Lower lobe of right lung (tissue), 2 donors: ENCODE results near the gene AGBL1. TPM values are rescaled to one million over a fixed set of nuclear protein-coding genes. Genes with fewer than 3 reads are reported as not detected.

Experiments used
- ATAC-seq, 2 donors: fragments of 200-7000 bp; cut with Tn5 transposase; one replicate each; pipeline ENCODE4 v1.9.1; 2020 to 2022; ENCODE audit warnings: mild to moderate bottlenecking in 2 of 2, moderate library complexity in 2 of 2
- DNase-seq: peaks from one replicate; pipeline ENCODE4 v3.0.0-alpha.2; 2020
- H3K27ac ChIP-seq: fragments of 200-600 bp; one replicate; pipeline ENCODE4 v1.8.0; 2022
- H3K27me3 ChIP-seq: fragments of 200-600 bp; one replicate; pipeline ENCODE4 v1.8.0; 2022; ENCODE audit warnings: low read depth
- H3K36me3 ChIP-seq: fragments of 200-600 bp; one replicate; pipeline ENCODE4 v1.8.0; 2022; ENCODE audit warnings: mild to moderate bottlenecking
- H3K4me1 ChIP-seq: fragments of 200-600 bp; one replicate; pipeline ENCODE4 v1.8.0; 2022
- H3K4me3 ChIP-seq: fragments of 200-600 bp; one replicate; pipeline ENCODE4 v1.8.0; 2022; ENCODE audit warnings: mild to moderate bottlenecking
- H3K9me3 ChIP-seq: fragments of 200-600 bp; one replicate; pipeline ENCODE4 v1.8.0; 2022
- intact Hi-C: fragments of 100-400 bp; cut with DNase I; formaldehyde crosslinking; loops from one replicate; pipeline ENCODE4 v1.11.0; 2022
- total RNA-seq: library from RNA; stranded (reverse); fragmentation: NEBNext Ultra II Directional; extraction: Animal tissue kit (Norgen Biotek cat#: 25700); gene quantifications from one replicate; pipeline ENCODE4 v1.2.1, GENCODE V29; 2021
- TF ChIP-seq, protein P1 (sequence below): fragments of 200-600 bp; IDR thresholded peaks from one replicate; pipeline ENCODE4 v1.8.0; 2022; ENCODE audit warnings: antibody characterized with exemption, mild to moderate bottlenecking
- donor health status: DM: no; HTN: yes; CAD: no; lungs with severe emphysema.

AGBL1 gene
- total RNA-seq, 1 donor from 2014 or later, result 12.0 TPM

DNA sequence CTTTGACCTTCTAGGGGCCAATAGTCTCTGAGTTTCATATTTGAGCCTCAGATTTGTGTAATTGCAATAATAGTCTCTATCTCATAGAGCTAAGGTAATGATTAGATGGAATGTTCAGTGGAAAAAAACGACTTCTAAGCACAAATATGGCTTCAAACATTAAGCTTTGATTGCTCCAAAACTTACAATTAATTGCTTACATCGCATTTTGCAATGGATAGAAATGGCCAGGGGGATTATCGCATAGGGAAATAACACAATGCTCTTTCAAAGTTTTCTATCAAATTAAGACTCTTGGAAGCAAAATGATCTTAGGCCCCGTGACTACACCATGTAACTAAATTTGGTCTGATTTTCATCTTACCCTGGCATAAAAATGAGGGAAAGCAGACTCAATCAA is 888.6 kb downstream of the AGBL1 start:
- Histone ChIP-seq H3K27me3 (no peaks in the 10 kb centered on the region), H3K9me3 (no peaks in the 10 kb centered on the region), H3K36me3 (no peaks in the 10 kb centered on the region), H3K27ac (no peak overlapping the region), H3K4me1 (no peaks in the 10 kb centered on the region), H3K4me3 (no peak overlapping the region)
- ATAC-seq (no peak), DNase-seq (no peak)
- TF ChIP-seq, protein P1, sequence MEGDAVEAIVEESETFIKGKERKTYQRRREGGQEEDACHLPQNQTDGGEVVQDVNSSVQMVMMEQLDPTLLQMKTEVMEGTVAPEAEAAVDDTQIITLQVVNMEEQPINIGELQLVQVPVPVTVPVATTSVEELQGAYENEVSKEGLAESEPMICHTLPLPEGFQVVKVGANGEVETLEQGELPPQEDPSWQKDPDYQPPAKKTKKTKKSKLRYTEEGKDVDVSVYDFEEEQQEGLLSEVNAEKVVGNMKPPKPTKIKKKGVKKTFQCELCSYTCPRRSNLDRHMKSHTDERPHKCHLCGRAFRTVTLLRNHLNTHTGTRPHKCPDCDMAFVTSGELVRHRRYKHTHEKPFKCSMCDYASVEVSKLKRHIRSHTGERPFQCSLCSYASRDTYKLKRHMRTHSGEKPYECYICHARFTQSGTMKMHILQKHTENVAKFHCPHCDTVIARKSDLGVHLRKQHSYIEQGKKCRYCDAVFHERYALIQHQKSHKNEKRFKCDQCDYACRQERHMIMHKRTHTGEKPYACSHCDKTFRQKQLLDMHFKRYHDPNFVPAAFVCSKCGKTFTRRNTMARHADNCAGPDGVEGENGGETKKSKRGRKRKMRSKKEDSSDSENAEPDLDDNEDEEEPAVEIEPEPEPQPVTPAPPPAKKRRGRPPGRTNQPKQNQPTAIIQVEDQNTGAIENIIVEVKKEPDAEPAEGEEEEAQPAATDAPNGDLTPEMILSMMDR, result no peak
- intact Hi-C loops, result no loop called here

DNA sequence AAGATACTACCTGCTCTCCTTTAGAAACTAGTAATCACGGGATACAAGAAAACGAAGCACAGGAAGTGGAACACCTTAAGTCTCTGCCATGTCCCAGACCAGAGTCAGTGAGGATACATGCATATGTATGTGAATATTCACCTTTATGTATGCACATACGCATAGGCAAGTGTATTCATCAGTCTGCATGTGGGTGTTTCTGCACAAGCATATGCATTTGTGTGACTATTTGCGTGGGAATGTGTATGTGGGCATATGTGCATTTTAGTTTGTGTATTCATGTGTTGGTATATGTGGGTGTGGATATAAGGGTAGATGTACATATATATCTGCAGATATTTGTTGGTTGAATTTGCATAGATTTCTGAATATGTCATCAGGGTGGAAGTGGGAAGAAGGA is 889.7 kb downstream of the AGBL1 start:
- intact Hi-C loops, result no loop called here
- Histone ChIP-seq H3K4me3 (no peak overlapping the region), H3K27ac (no peak overlapping the region), H3K4me1 (no peaks in the 10 kb centered on the region), H3K9me3 (no peaks in the 10 kb centered on the region), H3K27me3 (no peaks in the 10 kb centered on the region), H3K36me3 (no peaks in the 10 kb centered on the region)
- ATAC-seq (no peak), DNase-seq (no peak)
- TF ChIP-seq, protein P1, result no peak

GRCh38 chr15:86973284-86973844 is 893.7 kb downstream of the AGBL1 start:
- TF ChIP-seq, protein P1, result no peak
- Histone ChIP-seq H3K9me3 (no peaks in the 10 kb centered on the region), H3K4me3 (no peak overlapping the region), H3K27me3 (no peaks in the 10 kb centered on the region), H3K36me3 (no peaks in the 10 kb centered on the region), H3K4me1 (no peaks in the 10 kb centered on the region), H3K27ac (no peak overlapping the region)
- ATAC-seq (no peak), DNase-seq (no peak)
- intact Hi-C loops, result no loop called here

DNA sequence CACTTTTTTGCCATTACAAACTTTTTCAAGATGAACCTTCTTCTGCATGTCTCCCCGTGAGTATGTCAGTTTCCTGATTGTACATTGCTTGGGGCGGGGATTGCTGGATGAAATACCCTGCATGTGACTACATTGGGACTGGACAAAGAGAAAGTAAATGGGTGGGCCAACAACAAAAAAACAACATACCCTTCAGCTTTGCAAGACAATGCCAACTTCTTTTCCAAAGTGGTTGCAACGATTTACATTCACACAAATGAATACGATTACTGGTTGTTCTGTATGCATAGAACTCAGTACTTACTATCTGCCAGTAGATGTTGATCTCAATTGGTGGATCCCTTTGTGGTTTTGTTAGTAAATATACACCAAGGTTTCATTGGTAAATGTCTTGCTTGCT is 908.4 kb downstream of the AGBL1 start:
- Histone ChIP-seq H3K9me3 (no peaks in the 10 kb centered on the region), H3K4me1 (no peaks in the 10 kb centered on the region), H3K4me3 (no peak overlapping the region), H3K36me3 (no peaks in the 10 kb centered on the region), H3K27ac (no peak overlapping the region), H3K27me3 (no peaks in the 10 kb centered on the region)
- TF ChIP-seq, protein P1, result no peak
- intact Hi-C loops, result no loop called here
- DNase-seq, result no peak
- ATAC-seq, result no peak

- DNase-seq, result no peak
- Histone ChIP-seq H3K4me1 (no peaks in the 10 kb centered on the region), H3K27ac (no peak overlapping the region), H3K36me3 (no peaks in the 10 kb centered on the region), H3K4me3 (no peak overlapping the region), H3K27me3 (no peaks in the 10 kb centered on the region), H3K9me3 (no peaks in the 10 kb centered on the region)
- no peak for ATAC-seq
- intact Hi-C loops, result no loop called here
- TF ChIP-seq, protein P1, result no peak
Measured at GRCh38 chr15:87021751-87022150, 942.1 kb downstream of the AGBL1 start.
